Muscle layer of colon (tissue), 2 donors: ENCODE data around the gene STOM.

Experiments
- H3K27ac ChIP-seq: one replicate; pipeline ENCODE4 v1.7.0; 2013; ENCODE audit warnings: low read depth, mild to moderate bottlenecking, low read length, moderate library complexity
- H3K27me3 ChIP-seq, 2 donors: one replicate each; pipeline ENCODE4 v1.7.0; 2013; ENCODE audit warnings: low read length in 2 of 2, mild to moderate bottlenecking in 2 of 2; ENCODE audit not compliant: insufficient read depth in 2 of 2, control insufficient read depth in 1 of 2
- H3K36me3 ChIP-seq: one replicate; pipeline ENCODE4 v1.7.0; 2013; ENCODE audit warnings: mild to moderate bottlenecking, low read length; ENCODE audit not compliant: insufficient read depth
- H3K4me1 ChIP-seq: one replicate; pipeline ENCODE4 v1.7.0; 2013; ENCODE audit warnings: mild to moderate bottlenecking, low read length; ENCODE audit not compliant: insufficient read depth
- H3K4me3 ChIP-seq, 2 donors: one replicate each; pipeline ENCODE4 v1.7.0; 2013; ENCODE audit warnings: low read length in 2 of 2, low read depth in 1 of 2, mild to moderate bottlenecking in 1 of 2, moderate library complexity in 1 of 2
- H3K9ac ChIP-seq: one replicate; pipeline ENCODE4 v1.7.0; 2013; ENCODE audit warnings: low read length
- H3K9me3 ChIP-seq: one replicate; pipeline ENCODE4 v1.7.0; 2013; ENCODE audit warnings: mild to moderate bottlenecking, low read length
- donor health status: abdominal sarcoma.
- donor health status: Adenocarcinoma of cecum.

The STOM gene

DNA sequence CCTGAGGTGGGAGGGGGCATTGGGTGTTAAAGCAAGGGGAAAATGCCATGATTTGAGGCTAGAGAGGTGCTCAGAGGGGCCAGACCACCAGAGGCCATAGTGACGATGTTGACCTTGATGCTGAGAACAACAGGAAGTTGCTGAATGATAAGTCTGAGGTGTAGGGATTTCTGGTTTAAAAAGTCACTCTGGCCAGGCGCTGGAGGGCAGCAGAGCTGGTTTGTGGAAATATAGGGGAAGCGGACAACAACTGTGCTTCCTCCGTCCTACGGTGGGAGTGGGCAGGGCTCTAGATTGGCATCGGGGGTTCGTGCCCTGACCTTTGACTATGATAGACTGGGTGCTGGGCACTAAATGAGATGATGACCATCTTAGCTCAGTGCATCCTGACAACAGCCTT is 44.7 kb downstream of the STOM start:
- Histone ChIP-seq H3K4me3 (no peak overlapping the region), H3K27me3 (no peaks in the 10 kb centered on the region), H3K9ac (peak overlapping the region; percentile 37), H3K9me3 (no peaks in the 10 kb centered on the region), H3K4me1 (peaks cover 61% of the 10 kb centered on the region), H3K36me3 (peaks cover 96% of the 10 kb centered on the region), H3K27ac (peak overlapping the region; percentile 93)

DNA sequence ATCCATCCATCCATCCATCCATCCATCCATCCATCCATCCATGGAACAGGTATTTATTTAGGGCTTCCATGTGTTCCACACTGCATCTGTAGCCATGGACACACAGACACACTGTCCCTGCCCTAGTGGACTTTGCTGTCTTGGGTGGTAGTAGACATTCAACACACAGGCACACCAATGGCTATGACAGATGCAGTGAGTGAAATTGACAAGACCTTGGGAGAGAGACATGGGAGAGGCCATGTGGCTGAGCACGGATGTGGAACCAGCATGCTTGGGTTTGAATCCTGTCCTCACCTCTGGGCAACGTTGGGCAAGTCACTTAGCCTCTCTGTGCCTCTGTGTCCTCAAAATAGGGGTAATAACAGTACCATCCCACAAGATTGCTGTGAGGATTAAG is 45.3 kb downstream of the STOM start:
- no peaks in the 10 kb centered on the region for H3K27me3 ChIP-seq
- peak overlapping the region; percentile 93 for H3K27ac ChIP-seq
- peak overlapping the region; percentile 37 for H3K9ac ChIP-seq
- H3K4me1 ChIP-seq: peaks cover 67% of the 10 kb centered on the region
- H3K4me3 ChIP-seq: no peak overlapping the region
- no peaks in the 10 kb centered on the region for H3K9me3 ChIP-seq
- H3K36me3 ChIP-seq: peaks cover 92% of the 10 kb centered on the region

DNA sequence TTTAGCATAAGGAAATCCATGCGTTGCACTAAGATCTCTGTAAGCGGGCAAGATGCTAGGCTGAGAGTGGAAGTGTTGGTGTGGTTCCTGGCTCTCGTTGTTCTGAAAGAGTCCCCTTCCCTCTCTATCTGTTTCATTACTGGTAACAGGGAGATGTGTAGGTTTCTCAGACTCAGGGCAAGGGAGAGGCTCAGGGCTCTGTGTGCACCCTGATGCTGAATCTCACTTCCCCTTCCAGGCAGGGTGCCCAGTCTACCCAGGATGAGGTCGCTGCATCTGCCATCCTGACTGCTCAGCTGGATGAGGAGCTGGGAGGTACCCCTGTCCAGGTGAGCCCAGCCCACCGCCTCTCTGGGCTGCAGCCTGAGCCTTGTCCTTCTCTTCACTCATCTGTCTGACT is 45.7 kb downstream of the STOM start:
- Histone ChIP-seq H3K9me3 (no peaks in the 10 kb centered on the region), H3K27me3 (no peaks in the 10 kb centered on the region), H3K9ac (peak overlapping the region; percentile 37), H3K4me1 (peaks cover 68% of the 10 kb centered on the region), H3K4me3 (no peak overlapping the region), H3K36me3 (peaks cover 88% of the 10 kb centered on the region), H3K27ac (peak overlapping the region; percentile 93)

DNA sequence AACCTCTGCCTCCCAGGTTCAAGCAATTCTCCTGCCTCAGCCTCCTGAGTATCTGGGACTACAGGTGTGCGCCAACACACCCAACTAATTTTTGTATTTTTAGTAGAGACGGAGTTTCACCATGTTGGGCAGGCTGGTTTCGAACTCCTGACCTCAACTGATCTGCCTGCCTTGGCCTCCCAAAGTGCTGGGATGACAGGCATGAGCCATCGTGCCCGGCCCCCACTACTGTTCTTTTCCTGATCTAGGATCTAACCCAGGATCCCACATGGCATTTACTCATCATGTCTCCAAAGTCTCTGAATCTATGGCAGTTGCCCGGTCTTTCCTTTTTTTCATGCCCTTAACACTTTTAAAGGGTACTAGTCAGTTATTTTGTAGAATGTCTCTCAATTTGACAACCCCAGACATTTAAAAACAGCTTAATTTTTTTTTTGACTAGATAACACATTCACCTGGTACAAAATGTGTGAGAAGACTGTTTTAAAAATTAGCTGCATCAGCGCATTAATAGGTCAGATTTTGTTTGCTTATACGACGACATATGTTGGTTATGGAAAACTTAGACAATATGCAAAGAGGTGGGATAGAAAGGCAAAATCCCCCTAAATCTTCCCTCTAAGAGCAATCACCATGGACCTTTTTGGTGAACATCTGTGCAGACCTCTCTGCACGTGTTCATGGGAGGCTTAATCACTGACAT is 46.5 kb downstream of the STOM start:
- H3K9ac ChIP-seq: peak overlapping the region; percentile 37

DNA sequence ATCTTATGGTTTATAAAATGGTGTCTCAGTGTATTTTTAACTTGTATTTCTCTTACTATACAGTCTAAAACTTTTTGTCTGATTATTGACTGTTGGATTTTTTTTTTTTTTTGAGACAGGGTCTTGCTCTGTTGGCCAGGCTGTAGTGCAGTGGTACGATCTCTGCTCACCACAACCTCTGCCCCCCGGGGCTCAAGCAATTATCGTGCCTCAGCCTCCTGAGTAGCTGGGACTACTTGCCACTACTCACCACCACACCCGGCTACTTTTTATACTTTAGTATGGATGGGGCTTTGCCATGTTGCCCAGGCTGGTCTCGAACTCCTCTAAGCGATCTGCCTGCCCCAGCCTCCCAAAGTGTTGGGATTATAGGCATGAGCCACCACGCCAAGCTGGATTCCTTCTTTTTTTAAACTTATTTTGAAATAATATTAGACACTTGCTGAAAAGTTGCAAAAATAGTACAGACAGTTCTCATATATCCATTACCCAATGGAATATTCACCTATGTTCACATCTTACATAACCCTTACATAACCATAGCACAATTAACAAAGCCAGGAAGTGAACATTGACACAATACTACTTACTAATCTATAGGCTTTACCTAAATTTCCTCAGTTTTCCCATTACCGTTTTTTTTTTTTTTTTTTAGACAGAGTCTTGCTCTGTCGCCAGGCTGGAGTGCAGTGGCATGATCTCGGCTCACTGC is 47.2 kb downstream of the STOM start:
- no peaks in the 10 kb centered on the region for H3K9me3 ChIP-seq
- peak overlapping the region; percentile 81 for H3K27ac ChIP-seq
- H3K9ac ChIP-seq: no peak overlapping the region
- peaks cover 76% of the 10 kb centered on the region for H3K4me1 ChIP-seq
- H3K27me3 ChIP-seq: no peaks in the 10 kb centered on the region
- H3K36me3 ChIP-seq: peaks cover 88% of the 10 kb centered on the region
- no peak overlapping the region for H3K4me3 ChIP-seq

More for the DNA sequence above, 46.5 kb downstream of the STOM start:
- H3K27me3 ChIP-seq: no peaks in the 10 kb centered on the region
- peak overlapping the region; percentile 93 for H3K27ac ChIP-seq
- H3K4me1 ChIP-seq: peaks cover 74% of the 10 kb centered on the region
- H3K36me3 ChIP-seq: peaks cover 88% of the 10 kb centered on the region
- no peaks in the 10 kb centered on the region for H3K9me3 ChIP-seq
- no peak overlapping the region for H3K4me3 ChIP-seq

DNA sequence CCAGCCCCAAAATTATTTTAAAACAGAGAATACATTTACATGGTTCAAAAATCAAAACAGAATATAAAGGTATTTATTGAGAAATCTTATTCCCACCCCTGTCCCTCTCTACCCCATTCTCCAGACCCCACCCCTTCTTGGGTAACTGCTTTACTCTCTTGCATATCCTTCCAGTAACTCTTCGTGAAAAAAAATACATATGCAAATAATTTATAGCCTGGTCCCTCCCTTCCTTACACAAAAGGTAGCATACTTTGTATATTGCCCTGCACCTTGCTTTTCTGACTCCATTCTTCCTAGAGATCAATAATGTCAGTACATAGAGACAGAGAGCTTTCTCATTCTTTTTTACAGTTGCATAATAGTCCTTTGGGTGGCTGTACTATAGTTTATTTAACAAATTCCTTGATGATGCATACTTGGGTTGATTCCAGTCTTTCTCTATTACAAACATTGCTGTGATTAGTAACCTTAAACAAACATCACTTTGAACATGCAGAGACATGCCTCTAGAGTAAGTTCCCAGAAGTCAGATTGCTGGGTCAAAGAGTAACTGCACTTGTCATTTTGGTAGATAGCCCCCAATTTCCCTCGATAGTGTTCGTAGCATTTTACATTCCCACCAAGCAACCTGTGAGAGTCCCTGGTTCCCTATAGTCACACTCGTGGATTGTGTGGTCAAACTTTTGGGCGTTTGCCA is 47.9 kb downstream of the STOM start:
- H3K27ac ChIP-seq: peak overlapping the region; percentile 81
- no peak overlapping the region for H3K9ac ChIP-seq
- peaks cover 87% of the 10 kb centered on the region for H3K36me3 ChIP-seq
- H3K27me3 ChIP-seq: no peaks in the 10 kb centered on the region
- H3K4me3 ChIP-seq: no peak overlapping the region
- H3K4me1 ChIP-seq: peaks cover 80% of the 10 kb centered on the region
- no peaks in the 10 kb centered on the region for H3K9me3 ChIP-seq

DNA sequence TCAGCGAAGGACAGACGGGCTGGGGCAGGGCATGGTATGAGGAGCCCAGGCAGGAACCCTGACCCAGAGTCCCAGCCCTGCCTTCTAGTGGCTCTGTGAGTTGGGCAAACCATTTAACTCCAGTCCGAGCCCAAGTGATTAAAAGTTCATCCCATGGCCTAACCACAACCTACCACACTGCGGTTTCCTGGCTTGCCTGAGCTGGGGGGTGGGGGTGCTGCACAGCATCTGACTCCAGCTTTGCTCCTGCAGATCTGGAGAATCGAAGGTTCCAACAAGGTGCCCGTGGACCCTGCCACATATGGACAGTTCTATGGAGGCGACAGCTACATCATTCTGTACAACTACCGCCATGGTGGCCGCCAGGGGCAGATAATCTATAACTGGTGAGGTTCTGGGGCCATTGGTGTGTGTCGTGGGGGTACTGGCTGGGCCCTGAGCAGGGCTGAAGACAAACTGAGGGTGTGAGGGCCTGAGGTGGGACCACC is 49.0 kb downstream of the STOM start:
- no peak overlapping the region for H3K9ac ChIP-seq
- H3K36me3 ChIP-seq: peaks cover 87% of the 10 kb centered on the region
- no peak overlapping the region for H3K4me3 ChIP-seq
- H3K27ac ChIP-seq: peak overlapping the region; percentile 75
- H3K9me3 ChIP-seq: no peaks in the 10 kb centered on the region
- peaks cover 75% of the 10 kb centered on the region for H3K4me1 ChIP-seq
- no peaks in the 10 kb centered on the region for H3K27me3 ChIP-seq

DNA sequence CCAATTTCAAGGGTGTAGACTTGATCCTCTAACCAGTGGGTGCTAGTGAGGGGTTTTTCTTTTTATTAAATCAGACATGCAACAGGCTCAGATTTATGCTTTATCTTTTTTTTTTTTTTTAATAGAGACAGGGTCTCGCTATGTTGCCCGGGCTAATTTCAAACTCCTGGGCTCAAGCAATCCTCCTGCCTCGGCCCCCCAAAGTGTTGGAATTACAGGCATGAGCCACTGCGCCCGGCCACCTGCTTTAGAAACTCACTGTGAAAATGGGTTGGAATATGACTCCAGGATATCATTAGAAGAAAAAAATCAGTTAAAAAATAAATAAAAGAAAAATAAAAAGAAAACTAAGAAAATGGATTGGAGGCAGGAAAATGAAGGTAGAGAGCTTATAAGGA is 50.7 kb downstream of the STOM start:
- peaks cover 58% of the 10 kb centered on the region for H3K4me1 ChIP-seq
- H3K27ac ChIP-seq: peak overlapping the region; percentile 67
- H3K36me3 ChIP-seq: peaks cover 78% of the 10 kb centered on the region
- H3K27me3 ChIP-seq: no peaks in the 10 kb centered on the region
- no peaks in the 10 kb centered on the region for H3K9me3 ChIP-seq
- H3K9ac ChIP-seq: no peak overlapping the region
- no peak overlapping the region for H3K4me3 ChIP-seq

DNA sequence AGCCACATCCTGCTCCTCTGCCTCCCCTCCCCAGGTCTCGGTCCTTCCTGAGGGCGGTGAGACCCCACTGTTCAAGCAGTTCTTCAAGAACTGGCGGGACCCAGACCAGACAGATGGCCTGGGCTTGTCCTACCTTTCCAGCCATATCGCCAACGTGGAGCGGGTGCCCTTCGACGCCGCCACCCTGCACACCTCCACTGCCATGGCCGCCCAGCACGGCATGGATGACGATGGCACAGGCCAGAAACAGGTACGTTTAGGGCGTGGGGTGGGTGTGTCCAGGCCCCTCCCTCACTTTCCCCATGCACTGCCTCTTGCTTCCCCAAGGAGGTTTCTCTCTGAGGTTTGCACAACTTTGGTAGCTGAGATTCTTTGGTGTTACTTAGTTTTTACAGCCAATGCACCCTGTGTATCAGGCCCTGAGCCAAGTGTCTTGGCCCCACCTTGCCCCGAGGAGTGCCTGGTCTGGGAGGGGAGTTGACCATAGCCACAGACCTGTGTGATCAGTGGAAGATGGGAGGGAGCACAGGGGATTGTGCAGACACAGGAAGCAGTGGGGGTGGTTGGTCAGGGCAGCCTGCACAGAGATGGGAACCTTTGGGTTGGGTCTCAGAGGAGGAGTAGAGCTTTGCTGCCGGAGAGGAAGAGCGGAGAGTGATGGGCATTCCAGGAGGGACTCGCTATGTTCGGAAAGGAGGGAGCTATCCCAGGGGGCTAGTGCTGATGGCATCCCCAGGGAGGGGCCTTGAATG is 51.2 kb downstream of the STOM start:
- peaks cover 78% of the 10 kb centered on the region for H3K36me3 ChIP-seq
- peaks cover 52% of the 10 kb centered on the region for H3K4me1 ChIP-seq
- H3K4me3 ChIP-seq: no peak overlapping the region

DNA sequence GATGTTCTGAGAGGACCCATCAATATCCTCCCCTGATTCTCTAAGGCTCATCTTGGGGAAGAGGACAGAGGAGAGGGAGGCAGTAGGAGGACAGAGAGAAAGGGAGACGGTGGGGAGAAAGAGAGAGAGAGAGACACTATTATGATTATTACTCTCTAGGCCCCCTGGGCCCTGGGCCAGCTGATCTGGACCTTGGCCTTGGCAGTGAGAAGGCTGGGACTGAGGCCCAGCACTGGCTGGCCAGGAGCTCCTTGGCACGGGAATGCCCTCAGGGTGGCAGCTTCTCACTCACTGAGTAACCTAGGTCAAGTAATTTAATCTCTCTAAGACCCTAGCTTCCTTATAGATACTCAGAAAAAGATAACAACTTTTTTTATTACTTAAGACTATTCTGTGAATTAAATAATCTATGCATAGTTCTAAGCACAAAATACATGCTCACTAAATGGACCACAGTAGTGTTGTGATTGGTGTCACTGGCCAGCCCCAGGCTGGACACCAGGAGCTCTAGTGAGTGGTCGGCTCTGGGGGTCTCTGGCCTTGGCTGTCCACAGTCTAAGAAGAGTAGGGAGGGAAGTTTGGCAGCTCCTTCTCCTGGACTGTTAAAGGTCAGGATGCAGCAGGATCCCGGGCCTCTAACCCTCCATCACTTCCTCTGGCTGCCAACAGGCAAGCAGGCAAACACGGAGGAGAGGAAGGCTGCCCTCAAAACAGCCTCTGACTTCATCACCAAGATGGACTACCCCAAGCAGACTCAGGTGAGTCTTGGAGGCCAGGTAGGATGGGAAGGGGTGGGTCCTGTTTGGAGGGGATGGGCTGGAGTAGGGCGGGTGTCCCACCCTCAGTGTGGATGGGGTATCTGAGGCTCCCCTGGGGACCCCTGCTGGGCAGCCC is 52.1 kb downstream of the STOM start:
- Histone ChIP-seq H3K9ac (peak overlapping the region; percentile 25), H3K4me1 (peaks cover 50% of the 10 kb centered on the region), H3K27ac (peak overlapping the region; percentile 75), H3K36me3 (peaks cover 78% of the 10 kb centered on the region), H3K4me3 (no peak overlapping the region), H3K27me3 (no peaks in the 10 kb centered on the region), H3K9me3 (no peaks in the 10 kb centered on the region)

More for the DNA sequence above, 51.2 kb downstream of the STOM start:
- H3K9me3 ChIP-seq: no peaks in the 10 kb centered on the region
- H3K9ac ChIP-seq: no peak overlapping the region
- no peaks in the 10 kb centered on the region for H3K27me3 ChIP-seq
- peak overlapping the region; percentile 75 for H3K27ac ChIP-seq
